GM21619 (cell line): Measurements from ENCODE around the gene PMVK.

Experiments used
- ATAC-seq: cut with Tn5 transposase; IDR thresholded peaks from one replicate; pipeline ENCODE4 v1.9.1; 2021; ENCODE audit not compliant: unreplicated experiment

Gene PMVK

GRCh38 chr1:154881820-154882535 lies 54.5 kb downstream of the PMVK start:
- ATAC-seq: no peak

DNA sequence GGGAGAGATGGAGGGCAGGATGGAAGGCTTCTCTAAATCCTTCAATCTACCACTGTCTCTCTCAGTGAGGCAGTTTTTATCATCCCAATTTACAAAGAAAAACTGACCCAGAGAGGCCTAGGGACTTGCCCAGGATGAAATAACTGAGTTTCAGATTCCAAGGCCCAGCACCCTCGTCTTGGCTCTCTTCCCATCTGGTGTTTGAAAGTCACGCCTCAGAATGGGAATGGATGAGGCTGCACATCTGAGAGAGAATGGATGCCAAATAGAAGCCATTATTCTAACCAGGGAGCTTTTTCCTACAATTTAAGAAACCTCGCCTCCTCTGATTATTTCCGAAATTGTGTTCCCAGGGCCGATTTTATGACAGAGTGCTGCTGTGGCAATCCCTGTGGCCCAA lies 55.8 kb downstream of the PMVK start:
- ATAC-seq: no peak

- ATAC-seq: no peak
Observed at GRCh38 chr1:154879038-154879421, 57.5 kb downstream of the PMVK start.

- ATAC-seq: peak; percentile 60
Observed at GRCh38 chr1:154878371-154879037, 58.0 kb downstream of the PMVK start.

GRCh38 chr1:154877370-154877974 lies 59.0 kb downstream of the PMVK start:
- no peak for ATAC-seq

DNA sequence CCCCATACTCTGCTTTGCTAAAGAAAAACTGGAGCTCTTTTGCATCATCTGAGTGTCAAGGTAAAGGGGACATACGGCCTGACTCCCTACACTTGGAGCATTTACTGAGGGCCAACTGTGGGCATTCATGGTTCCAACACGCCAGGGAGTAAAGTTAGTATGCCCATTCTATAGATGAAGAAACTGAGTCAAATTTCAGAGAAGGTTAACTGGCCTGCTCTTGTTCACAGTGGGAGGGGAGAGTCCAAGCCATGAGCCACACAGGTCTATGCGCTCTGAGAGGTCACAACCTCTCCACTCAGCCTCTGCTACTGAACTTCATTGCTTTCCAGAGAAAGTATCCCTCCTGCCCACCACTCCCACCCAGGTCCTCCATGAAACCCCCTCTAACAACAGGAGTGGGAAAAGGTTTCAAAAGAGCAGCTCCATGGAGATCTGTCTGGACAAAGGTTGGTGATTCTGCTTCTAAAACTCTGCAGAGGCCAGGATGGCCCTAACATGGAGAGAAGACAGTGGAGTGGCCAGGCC lies 59.6 kb downstream of the PMVK start:
- ATAC-seq: no peak
